Central memory CD8-positive, alpha-beta T cell (primary cell): ENCODE data around the gene ITPRID1.
"Not testable (repeated sequence)": the region's sequence is repeated elsewhere in the genome, so short reads cannot be mapped to it uniquely, and the experiment has no call there.

ENCODE experiments used
- ATAC-seq: fragments of 150-1000 bp; cut with Tn5 transposase; replicated peaks from 2 replicates; pipeline ENCODE4 v1.10.0; 2022; ENCODE audit warnings: mild to moderate bottlenecking, moderate FRiP score, moderate number of reproducible peaks; ENCODE audit not compliant: poor library complexity, severe bottlenecking; ENCODE audit errors: extremely low read depth
- DNase-seq, 2 donors: peaks; one replicate each; pipeline ENCODE4 v3.0.0; 2021; ENCODE audit warnings: low spot score in 2 of 2
- H3K27ac Mint-ChIP-seq: one replicate; pipeline ENCODE4 v1.8.0; 2022; ENCODE audit warnings: low read depth, mild to moderate bottlenecking, moderate library complexity, mixed read lengths
- H3K27me3 Mint-ChIP-seq: one replicate; pipeline ENCODE4 v1.8.0; 2022; ENCODE audit warnings: mixed read lengths
- H3K36me3 Mint-ChIP-seq: one replicate; pipeline ENCODE4 v1.8.0; 2022; ENCODE audit warnings: mild to moderate bottlenecking, moderate library complexity, mixed read lengths; ENCODE audit not compliant: insufficient read depth
- H3K4me1 Mint-ChIP-seq: one replicate; pipeline ENCODE4 v1.8.0; 2022; ENCODE audit warnings: mixed read lengths
- H3K4me3 Mint-ChIP-seq: one replicate; pipeline ENCODE4 v1.8.0; 2022; ENCODE audit warnings: mild to moderate bottlenecking, moderate library complexity, mixed read lengths
- H3K9me3 Mint-ChIP-seq: one replicate; pipeline ENCODE4 v1.8.0; 2022; ENCODE audit warnings: mixed read lengths

The ITPRID1 gene

GRCh38 chr7:31526864-31527263 is 13.0 kb downstream of the ITPRID1 start:
- H3K4me3 Mint-ChIP-seq, result no peak overlapping the region
- H3K4me1 Mint-ChIP-seq, result no peaks in the 10 kb centered on the region
- ATAC-seq, result no peak

GRCh38 chr7:31529103-31529502 is 15.2 kb downstream of the ITPRID1 start:
- DNase-seq (no peak), ATAC-seq (no peak)
- Mint-ChIP-seq H3K36me3 (peaks cover 3% of the 10 kb centered on the region), H3K4me3 (no peak overlapping the region), H3K4me1 (no peaks in the 10 kb centered on the region), H3K9me3 (peaks cover 15% of the 10 kb centered on the region), H3K27me3 (no peaks in the 10 kb centered on the region), H3K27ac (no peak overlapping the region)

More at GRCh38 chr7:31526864-31527263, 13.0 kb downstream of the ITPRID1 start:
- no peaks in the 10 kb centered on the region for H3K27me3 Mint-ChIP-seq
- DNase-seq, result no peak
- H3K36me3 Mint-ChIP-seq, result peaks cover 3% of the 10 kb centered on the region
- H3K27ac Mint-ChIP-seq, result no peak overlapping the region
- peaks cover 15% of the 10 kb centered on the region for H3K9me3 Mint-ChIP-seq

GRCh38 chr7:31540651-31541185 is 26.8 kb downstream of the ITPRID1 start:
- H3K4me3 Mint-ChIP-seq, H3K4me1 Mint-ChIP-seq, H3K36me3 Mint-ChIP-seq, ATAC-seq, H3K27ac Mint-ChIP-seq, DNase-seq, H3K27me3 Mint-ChIP-seq: not testable (repeated sequence)
- H3K9me3 Mint-ChIP-seq, result peaks cover 18% of the 10 kb centered on the region

- H3K27ac Mint-ChIP-seq, result no peak overlapping the region
- H3K4me3 Mint-ChIP-seq, result no peak overlapping the region
- no peak for ATAC-seq
- no peaks in the 10 kb centered on the region for H3K36me3 Mint-ChIP-seq
- H3K9me3 Mint-ChIP-seq, result peaks cover 6% of the 10 kb centered on the region
- DNase-seq, result no peak
- no peaks in the 10 kb centered on the region for H3K4me1 Mint-ChIP-seq
- no peaks in the 10 kb centered on the region for H3K27me3 Mint-ChIP-seq
These were observed 31.7 kb downstream of the ITPRID1 start for GRCh38 chr7:31545549-31545948.

DNA sequence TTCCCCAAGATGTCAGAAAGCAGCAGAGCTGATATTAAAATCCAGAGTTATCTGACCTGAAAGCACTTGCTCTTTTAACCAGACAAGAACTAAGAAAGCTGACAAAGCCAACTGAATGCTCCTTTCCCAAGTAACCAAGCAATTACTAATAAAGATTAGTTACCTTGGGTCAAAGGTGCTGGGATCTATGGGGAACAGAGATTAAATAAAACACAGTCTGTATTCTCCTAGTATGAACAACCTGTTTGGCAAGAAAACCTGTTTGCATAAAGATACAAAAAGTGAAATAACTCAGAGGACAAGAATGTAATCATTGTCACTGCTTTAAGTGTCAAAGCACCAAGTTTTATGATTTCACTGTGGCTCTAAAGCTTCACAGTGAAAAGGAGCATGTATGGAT is 35.7 kb downstream of the ITPRID1 start:
- H3K4me1 Mint-ChIP-seq, result no peaks in the 10 kb centered on the region
- ATAC-seq, result no peak

DNA sequence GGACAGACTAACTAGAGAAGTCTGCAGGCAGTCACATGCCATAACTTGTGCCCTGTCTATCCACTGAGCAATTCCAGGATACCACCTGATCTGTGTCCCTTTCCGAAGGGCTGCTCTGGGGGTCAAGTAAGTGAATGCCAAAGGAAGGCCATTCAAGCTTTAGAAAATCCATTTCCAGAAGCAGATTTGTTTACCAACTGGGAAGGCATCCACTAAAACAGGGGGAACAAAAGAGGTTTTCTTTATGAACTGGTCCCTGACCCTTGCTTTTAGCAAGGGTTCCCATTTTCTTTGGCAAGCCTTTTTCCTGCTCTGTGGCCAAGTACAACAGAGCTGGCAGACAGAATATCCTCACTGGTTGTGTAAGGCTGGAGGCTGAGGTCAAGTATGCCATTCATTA is 36.5 kb downstream of the ITPRID1 start:
- no peaks in the 10 kb centered on the region for H3K4me1 Mint-ChIP-seq
- DNase-seq, result no peak
- H3K27ac Mint-ChIP-seq, result no peak overlapping the region
- no peaks in the 10 kb centered on the region for H3K36me3 Mint-ChIP-seq
- H3K9me3 Mint-ChIP-seq, result no peaks in the 10 kb centered on the region
- H3K27me3 Mint-ChIP-seq, result no peaks in the 10 kb centered on the region
- ATAC-seq, result no peak
- H3K4me3 Mint-ChIP-seq, result no peak overlapping the region

More for the DNA sequence above, 35.7 kb downstream of the ITPRID1 start:
- DNase-seq, result no peak
- Mint-ChIP-seq H3K27me3 (no peaks in the 10 kb centered on the region), H3K36me3 (no peaks in the 10 kb centered on the region), H3K27ac (no peak overlapping the region), H3K4me3 (no peak overlapping the region), H3K9me3 (peaks cover 6% of the 10 kb centered on the region)

GRCh38 chr7:31553661-31554081 is 39.8 kb downstream of the ITPRID1 start:
- no peaks in the 10 kb centered on the region for H3K9me3 Mint-ChIP-seq
- H3K4me1 Mint-ChIP-seq, result no peaks in the 10 kb centered on the region
- H3K27me3 Mint-ChIP-seq, result no peaks in the 10 kb centered on the region
- no peaks in the 10 kb centered on the region for H3K36me3 Mint-ChIP-seq
- H3K27ac Mint-ChIP-seq, result no peak overlapping the region
- ATAC-seq (no peak), DNase-seq (no peak)
- H3K4me3 Mint-ChIP-seq, result no peak overlapping the region

DNA sequence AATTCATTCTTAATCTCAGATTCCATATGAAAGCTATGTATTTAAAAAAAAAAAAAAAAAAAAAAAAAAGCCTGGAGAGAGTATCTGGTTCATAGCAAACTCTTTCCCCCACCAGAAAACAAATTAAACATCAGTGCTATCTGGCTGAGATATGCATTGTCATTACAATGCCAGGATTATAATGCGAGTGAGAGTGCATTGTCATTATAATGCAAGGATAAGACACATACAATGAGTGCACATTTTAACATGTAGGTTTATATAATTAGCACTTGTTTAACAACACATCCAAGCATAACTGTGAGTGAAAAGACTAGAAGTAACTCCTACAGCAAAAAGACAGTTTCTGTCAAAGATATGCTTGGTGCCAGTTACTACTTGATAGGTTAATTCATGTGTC is 48.1 kb downstream of the ITPRID1 start:
- no peak for ATAC-seq
- no peak for DNase-seq
- H3K27me3 Mint-ChIP-seq, result no peaks in the 10 kb centered on the region
- H3K4me3 Mint-ChIP-seq, result no peak overlapping the region
- H3K9me3 Mint-ChIP-seq, result peaks cover 26% of the 10 kb centered on the region
- no peaks in the 10 kb centered on the region for H3K36me3 Mint-ChIP-seq
- H3K4me1 Mint-ChIP-seq, result no peaks in the 10 kb centered on the region
- no peak overlapping the region for H3K27ac Mint-ChIP-seq

DNA sequence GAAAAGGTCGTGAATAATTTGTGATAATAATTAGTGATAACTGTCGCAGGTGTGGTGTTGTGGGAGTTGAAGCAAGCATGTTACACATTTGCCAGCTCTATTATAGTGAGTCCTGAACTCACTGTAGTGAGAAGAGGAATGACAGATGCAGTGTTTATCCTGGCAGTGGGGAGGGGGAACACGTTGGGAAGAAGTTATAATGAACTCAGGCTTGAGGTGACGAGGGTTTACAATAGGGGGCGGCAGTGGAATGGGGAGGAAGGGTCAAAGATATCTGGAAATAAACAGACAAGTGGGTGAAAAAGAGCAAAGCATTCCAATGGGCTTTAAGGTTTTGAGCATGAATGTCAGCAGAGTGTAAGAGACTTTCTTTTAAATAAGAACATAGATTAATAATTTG is 49.6 kb downstream of the ITPRID1 start:
- no peak for DNase-seq

GRCh38 chr7:31563951-31564350 is 50.1 kb downstream of the ITPRID1 start:
- Mint-ChIP-seq H3K27me3 (no peaks in the 10 kb centered on the region), H3K36me3 (no peaks in the 10 kb centered on the region), H3K4me3 (no peak overlapping the region), H3K9me3 (peaks cover 35% of the 10 kb centered on the region), H3K4me1 (no peaks in the 10 kb centered on the region), H3K27ac (no peak overlapping the region)
- ATAC-seq (no peak), DNase-seq (no peak)

More for the DNA sequence above, 49.6 kb downstream of the ITPRID1 start:
- Mint-ChIP-seq H3K27me3 (no peaks in the 10 kb centered on the region), H3K27ac (no peak overlapping the region), H3K4me1 (no peaks in the 10 kb centered on the region), H3K36me3 (no peaks in the 10 kb centered on the region), H3K4me3 (no peak overlapping the region), H3K9me3 (peaks cover 32% of the 10 kb centered on the region)
- ATAC-seq, result no peak

DNA sequence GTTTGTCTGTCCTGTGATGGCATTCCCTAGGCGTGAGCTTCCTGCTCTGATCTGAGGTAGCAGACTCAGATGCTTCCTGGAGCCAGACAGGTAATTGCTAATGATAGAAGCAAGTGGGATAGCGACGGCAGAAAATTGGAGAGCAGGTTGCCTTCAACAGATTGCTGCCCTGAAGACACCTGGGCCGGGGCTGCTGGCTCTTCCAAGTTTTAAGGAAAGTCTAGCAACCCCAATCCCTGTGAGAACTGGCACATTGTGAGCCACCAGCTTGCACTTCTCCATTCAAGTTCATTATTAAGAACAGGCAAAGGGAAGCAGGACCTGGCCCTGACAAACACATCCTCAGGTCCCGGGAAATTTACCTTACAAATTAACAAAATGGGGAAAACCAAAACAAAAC is 50.8 kb downstream of the ITPRID1 start:
- DNase-seq (no peak), ATAC-seq (no peak)
- peaks cover 34% of the 10 kb centered on the region for H3K9me3 Mint-ChIP-seq
- no peak overlapping the region for H3K27ac Mint-ChIP-seq
- H3K27me3 Mint-ChIP-seq, result no peaks in the 10 kb centered on the region
- H3K4me1 Mint-ChIP-seq, result no peaks in the 10 kb centered on the region
- no peaks in the 10 kb centered on the region for H3K36me3 Mint-ChIP-seq
- H3K4me3 Mint-ChIP-seq, result no peak overlapping the region

- ATAC-seq, result no peak
- H3K27me3 Mint-ChIP-seq, result no peaks in the 10 kb centered on the region
- H3K36me3 Mint-ChIP-seq, result no peaks in the 10 kb centered on the region
- no peak for DNase-seq
- peaks cover 8% of the 10 kb centered on the region for H3K9me3 Mint-ChIP-seq
- H3K4me3 Mint-ChIP-seq, result no peak overlapping the region
- no peak overlapping the region for H3K27ac Mint-ChIP-seq
- H3K4me1 Mint-ChIP-seq, result no peaks in the 10 kb centered on the region
These were observed 55.6 kb downstream of the ITPRID1 start for GRCh38 chr7:31569528-31569927.

DNA sequence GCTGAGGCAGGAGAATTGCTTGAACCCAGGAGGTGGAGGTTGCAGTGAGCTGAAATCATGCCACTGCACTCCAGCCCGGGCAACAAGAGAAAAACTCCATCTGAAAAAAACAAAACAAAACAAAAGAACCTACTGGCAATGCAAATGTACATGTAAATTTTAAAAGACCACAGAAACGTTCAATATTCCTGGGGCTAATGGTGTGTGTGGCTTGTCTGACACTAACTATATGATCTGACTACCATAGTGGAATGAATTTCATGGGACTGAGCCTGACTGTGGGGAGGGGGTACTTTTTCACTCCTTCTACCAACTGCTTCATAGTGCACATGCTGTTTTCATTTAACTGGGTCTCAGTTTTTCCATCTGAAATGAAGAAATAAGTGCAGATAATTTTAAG is 69.6 kb downstream of the ITPRID1 start:
- Mint-ChIP-seq H3K36me3 (no peaks in the 10 kb centered on the region), H3K4me1 (no peaks in the 10 kb centered on the region), H3K27ac (no peak overlapping the region), H3K27me3 (no peaks in the 10 kb centered on the region), H3K4me3 (no peak overlapping the region), H3K9me3 (peaks cover 12% of the 10 kb centered on the region)
- ATAC-seq (no peak), DNase-seq (no peak)

- H3K9me3 Mint-ChIP-seq, result peaks cover 9% of the 10 kb centered on the region
- H3K4me3 Mint-ChIP-seq, result no peak overlapping the region
- no peak overlapping the region for H3K27ac Mint-ChIP-seq
- DNase-seq (no peak), ATAC-seq (no peak)
- H3K4me1 Mint-ChIP-seq, result no peaks in the 10 kb centered on the region
- H3K27me3 Mint-ChIP-seq, result no peaks in the 10 kb centered on the region
- H3K36me3 Mint-ChIP-seq, result no peaks in the 10 kb centered on the region
These were observed 70.1 kb downstream of the ITPRID1 start for GRCh38 chr7:31583942-31584341.
